Chondrocyte (in vitro differentiated cells): ENCODE results near the gene CHID1. TPM values are rescaled to one million over a fixed set of nuclear protein-coding genes. Genes with fewer than 3 reads are reported as not detected.

Experiments used
- DNase-seq: peaks from one replicate; pipeline ENCODE4 v3.0.0; 2021; ENCODE audit warnings: mixed read lengths, low spot score
- H3K27ac Mint-ChIP-seq: one replicate; pipeline ENCODE4 v1.8.0; 2021; ENCODE audit warnings: mild to moderate bottlenecking, moderate library complexity, mixed read lengths; ENCODE audit not compliant: unreplicated experiment
- H3K27me3 Mint-ChIP-seq: 2 replicates; pipeline ENCODE4 v1.8.0; 2021; ENCODE audit warnings: low read depth, mixed read lengths
- H3K36me3 Mint-ChIP-seq: 2 replicates; pipeline ENCODE4 v1.8.0; 2021; ENCODE audit warnings: low read depth, mixed read lengths
- H3K4me1 Mint-ChIP-seq: 2 replicates; pipeline ENCODE4 v1.8.0; 2021; ENCODE audit warnings: low read depth, mild to moderate bottlenecking, mixed read lengths
- H3K4me3 Mint-ChIP-seq: one replicate; pipeline ENCODE4 v1.8.0; 2021; ENCODE audit warnings: mild to moderate bottlenecking, moderate library complexity, mixed read lengths; ENCODE audit not compliant: unreplicated experiment
- H3K9me3 Mint-ChIP-seq: 2 replicates; pipeline ENCODE4 v1.8.0; 2021; ENCODE audit warnings: low read depth, mixed read lengths
- CTCF ChIP-seq: fragments of 200-600 bp; sonication (generic); IDR thresholded peaks from 2 replicates; pipeline ENCODE4 v1.5.0; 2021; ENCODE audit warnings: antibody characterized with exemption, mild to moderate bottlenecking, moderate library complexity
- total RNA-seq: library from RNA; stranded (reverse); gene quantifications from 3 replicates; pipeline ENCODE4 v1.2.1, GENCODE V29; 2021

CHID1 gene
- total RNA-seq, 1 donor from 2014 or later: 90.3 TPM

GRCh38 chr11:940496-941135 is 30.0 kb upstream of the CHID1 start:
- peaks cover 3% of the 10 kb centered on the region for H3K36me3 Mint-ChIP-seq
- no peaks in the 10 kb centered on the region for H3K9me3 Mint-ChIP-seq
- DNase-seq: no peak
- no peak overlapping the region for H3K27ac Mint-ChIP-seq
- no peak for TF ChIP-seq CTCF
- no peak overlapping the region for H3K4me3 Mint-ChIP-seq
- H3K4me1 Mint-ChIP-seq: peaks cover 55% of the 10 kb centered on the region
- no peaks in the 10 kb centered on the region for H3K27me3 Mint-ChIP-seq

- Mint-ChIP-seq H3K27me3 (no peaks in the 10 kb centered on the region), H3K9me3 (no peaks in the 10 kb centered on the region), H3K4me1 (peaks cover 44% of the 10 kb centered on the region), H3K36me3 (no peaks in the 10 kb centered on the region), H3K27ac (no peak overlapping the region), H3K4me3 (no peak overlapping the region)
- DNase-seq: peak; percentile 30
- TF ChIP-seq CTCF: no peak
These were observed 27.2 kb upstream of the CHID1 start for GRCh38 chr11:937841-938261.

GRCh38 chr11:936199-936598 is 25.6 kb upstream of the CHID1 start:
- TF ChIP-seq CTCF: no peak
- Mint-ChIP-seq H3K4me1 (peaks cover 48% of the 10 kb centered on the region), H3K4me3 (no peak overlapping the region), H3K36me3 (no peaks in the 10 kb centered on the region), H3K9me3 (no peaks in the 10 kb centered on the region), H3K27me3 (no peaks in the 10 kb centered on the region), H3K27ac (no peak overlapping the region)
- DNase-seq: peak; percentile 15

GRCh38 chr11:934527-934926 is 23.9 kb upstream of the CHID1 start:
- Mint-ChIP-seq H3K9me3 (no peaks in the 10 kb centered on the region), H3K27ac (no peak overlapping the region)

GRCh38 chr11:933936-934335 is 23.3 kb upstream of the CHID1 start:
- no peaks in the 10 kb centered on the region for H3K9me3 Mint-ChIP-seq
- peak overlapping the region; percentile 88 for H3K27ac Mint-ChIP-seq
- H3K27me3 Mint-ChIP-seq: no peaks in the 10 kb centered on the region
- peak; percentile 54 for DNase-seq
- H3K4me1 Mint-ChIP-seq: peaks cover 44% of the 10 kb centered on the region
- H3K4me3 Mint-ChIP-seq: no peak overlapping the region
- no peaks in the 10 kb centered on the region for H3K36me3 Mint-ChIP-seq
- no peak for TF ChIP-seq CTCF

More at GRCh38 chr11:934527-934926, 23.9 kb upstream of the CHID1 start:
- Mint-ChIP-seq H3K27me3 (no peaks in the 10 kb centered on the region), H3K4me1 (peaks cover 43% of the 10 kb centered on the region), H3K4me3 (no peak overlapping the region), H3K36me3 (no peaks in the 10 kb centered on the region)
- TF ChIP-seq CTCF: no peak
- no peak for DNase-seq
